Measurements from ENCODE around the gene RCL1. TPM values are rescaled to one million over a fixed set of nuclear protein-coding genes. Genes with fewer than 3 reads are reported as not detected.
"Not testable (repeated sequence)": the region's sequence is repeated elsewhere in the genome, so short reads cannot be mapped to it uniquely, and the experiment has no call there.

RCL1 gene
- total RNA-seq, 4 donors from 2014 or later = 13.4 to 19.1 (median 14.9) TPM

GRCh38 chr9:4781408-4781807 lies 11.3 kb upstream of the RCL1 start:
- no peak for DNase-seq (ENCODE audit: extremely low spot score)
- intact Hi-C loops (cut with DNase I) = no loop called here
- H3K27ac ChIP-seq (replicated peaks in 1 of 4) = no peak overlapping the region
- 78% methylated on average over 2 of the region's 2 CpGs for WGBS
- H3K9me3 ChIP-seq = no peaks in the 10 kb centered on the region
- no peaks in the 10 kb centered on the region for H3K36me3 ChIP-seq
- TF ChIP-seq POLR2A (IDR thresholded peaks at IDR 0.05; ENCODE audit: low read depth) = no peak
- TF ChIP-seq CTCF (IDR thresholded peaks at IDR 0.05) = no peak
- no peak for TF ChIP-seq EP300 (IDR thresholded peaks at IDR 0.05)
- no peak for TF ChIP-seq POLR2AphosphoS5 (IDR thresholded peaks at IDR 0.05)
- H3K4me3 ChIP-seq = no peak overlapping the region
- peaks cover 0 to 17% (median 0%) of the 10 kb centered on the region in 4 donors for H3K27me3 ChIP-seq
- no peaks in the 10 kb centered on the region for H3K4me1 ChIP-seq

- intact Hi-C loops (cut with DNase I); H3K4me3 ChIP-seq; H3K27ac ChIP-seq (replicated peaks in 1 of 4); H3K36me3 ChIP-seq; DNase-seq (ENCODE audit: extremely low spot score); H3K4me1 ChIP-seq; H3K9me3 ChIP-seq: not testable (repeated sequence)
- WGBS = 84% methylated on average over 4 of the region's 4 CpGs
- H3K27me3 ChIP-seq = peaks cover 0 to 18% (median 0%) of the 10 kb centered on the region in 4 donors
These were observed 9.6 kb upstream of the RCL1 start for GRCh38 chr9:4783191-4783590.

- intact Hi-C loops (cut with DNase I) = no loop called here
- no peak for DNase-seq (ENCODE audit: extremely low spot score)
- Histone ChIP-seq H3K9me3 (no peaks in the 10 kb centered on the region), H3K4me3 (no peak overlapping the region), H3K27ac (replicated peaks in 1 of 4) (no peak overlapping the region), H3K36me3 (no peaks in the 10 kb centered on the region), H3K4me1 (no peaks in the 10 kb centered on the region), H3K27me3 (peaks cover 0 to 18% (median 0%) of the 10 kb centered on the region in 4 donors)
- TF ChIP-seq POLR2A (IDR thresholded peaks at IDR 0.05; ENCODE audit: low read depth) (no peak), POLR2AphosphoS5 (IDR thresholded peaks at IDR 0.05) (no peak), EP300 (IDR thresholded peaks at IDR 0.05) (no peak), CTCF (IDR thresholded peaks at IDR 0.05) (no peak)
- WGBS = 83% methylated on average over 2 of the region's 2 CpGs
These were observed 8.3 kb upstream of the RCL1 start for GRCh38 chr9:4784403-4784802.

- Histone ChIP-seq H3K9me3 (no peaks in the 10 kb centered on the region), H3K4me3 (no peak overlapping the region), H3K4me1 (peaks cover 0 to 2% (median 1%) of the 10 kb centered on the region in 4 donors), H3K27ac (replicated peaks in 1 of 4) (no peak overlapping the region), H3K36me3 (no peaks in the 10 kb centered on the region), H3K27me3 (peaks cover 0 to 15% (median 0%) of the 10 kb centered on the region in 4 donors)
- intact Hi-C loops (cut with DNase I) = no loop called here
- DNase-seq (ENCODE audit: extremely low spot score) = no peak
- TF ChIP-seq POLR2A (IDR thresholded peaks at IDR 0.05; ENCODE audit: low read depth) (no peak), POLR2AphosphoS5 (IDR thresholded peaks at IDR 0.05) (no peak), CTCF (IDR thresholded peaks at IDR 0.05) (no peak), EP300 (IDR thresholded peaks at IDR 0.05) (no peak)
- 94% methylated on average over 4 of the region's 4 CpGs for WGBS
These were observed 6.1 kb upstream of the RCL1 start for GRCh38 chr9:4786599-4786998.

GRCh38 chr9:4787876-4788275 lies 4.9 kb upstream of the RCL1 start:
- Histone ChIP-seq H3K36me3 (no peaks in the 10 kb centered on the region), H3K27ac (replicated peaks in 1 of 4) (no peak overlapping the region), H3K27me3 (peaks cover 0 to 5% (median 0%) of the 10 kb centered on the region in 4 donors), H3K4me1 (peaks cover 4 to 9% (median 8%) of the 10 kb centered on the region in 4 donors), H3K9me3 (no peaks in the 10 kb centered on the region), H3K4me3 (no peak overlapping the region)
- DNase-seq (ENCODE audit: extremely low spot score) = no peak
- intact Hi-C loops (cut with DNase I) = no loop called here
- 95% methylated on average over 1 of the region's 1 CpG for WGBS
- TF ChIP-seq POLR2AphosphoS5 (IDR thresholded peaks at IDR 0.05) (no peak), CTCF (IDR thresholded peaks at IDR 0.05) (no peak), POLR2A (IDR thresholded peaks at IDR 0.05; ENCODE audit: low read depth) (no peak), EP300 (IDR thresholded peaks at IDR 0.05) (no peak)
